Mesendoderm (in vitro differentiated cells): ENCODE measurements around the gene FAM149A. TPM values are rescaled to one million over a fixed set of nuclear protein-coding genes. Genes with fewer than 3 reads are reported as not detected.

Source experiments
- small RNA-seq: library from polyadenylated mRNA; stranded (forward); fragments of <200 nt; extraction: miRNeasy Mini kit (QIAGEN cat#:217004); gene quantifications from one replicate; pipeline ENCODE3, GENCODE V24; 2013; ENCODE audit not compliant: insufficient read depth

FAM149A gene

Small RNAs within 50 kb of the gene (small RNA-seq; reads per million reads assigned to genes)
- gene RF00322, result not detected
